GM10248 (cell line): Measurements from ENCODE around the gene MAP2K2.

Experiments used
- CTCF ChIA-PET: fragments of 300-600 bp; sonication (Branson Sonifier 250); formaldehyde crosslinking; extraction: SDS; loops from one replicate; lab custom pipeline; 2021; ENCODE audit warnings: antibody characterized with exemption; lab: Yijun Ruan, JAX
- POLR2A ChIA-PET: fragments of 350-650 bp; sonication (Branson Sonifier 250); formaldehyde crosslinking; extraction: SDS; loops from one replicate; lab custom pipeline; 2020; ENCODE audit warnings: antibody characterized with exemption; lab: Yijun Ruan, JAX
- DNase-seq: peaks from one replicate; pipeline ENCODE4 v3.0.0; 2012; ENCODE audit errors: extremely low spot score
- CTCF ChIP-seq: IDR thresholded peaks from 2 replicates; pipeline ENCODE4 v1.5.1; 2012; ENCODE audit warnings: mild to moderate bottlenecking, low read depth; ENCODE audit errors: extremely low read depth, missing control alignments, control extremely low read depth

MAP2K2 gene

GRCh38 chr19:4077800-4078684 is 45.9 kb downstream of the MAP2K2 start:
- CTCF ChIA-PET = interaction anchor here (1.7 kb wide), 1 partner anchor 62 kb away, joined by 9 read pairs; no protein-coding TSS in a partner anchor
- POLR2A ChIA-PET = interaction anchor here (0.6 to 0.7 kb wide), 2 partner anchors 338 to 600 kb away, joined by 4 read pairs; no protein-coding TSS in a partner anchor

GRCh38 chr19:4077007-4077374 is 46.9 kb downstream of the MAP2K2 start:
- TF ChIP-seq CTCF = no peak
- ChIA-PET CTCF (interaction anchor here (1.7 kb wide), 1 partner anchor 63 kb away, joined by 9 read pairs; no protein-coding TSS in a partner anchor), POLR2A (no interaction called here)
- DNase-seq = no peak

More at GRCh38 chr19:4077800-4078684, 45.9 kb downstream of the MAP2K2 start:
- no peak for TF ChIP-seq CTCF
- DNase-seq = peak; percentile 84

- TF ChIP-seq CTCF = no peak
- POLR2A ChIA-PET = no interaction called here
- CTCF ChIA-PET = no interaction called here
- DNase-seq = no peak
Observed at GRCh38 chr19:4075373-4075772, 48.5 kb downstream of the MAP2K2 start.

- POLR2A ChIA-PET = interaction anchor here (0.6 kb wide), 1 partner anchor 16 kb away, joined by 5 read pairs; no protein-coding TSS in a partner anchor
- CTCF ChIA-PET = no interaction called here
- no peak for TF ChIP-seq CTCF
- DNase-seq = no peak
Observed at GRCh38 chr19:4071610-4072009, 52.3 kb downstream of the MAP2K2 start.

- ChIA-PET CTCF (no interaction called here), POLR2A (no interaction called here)
- DNase-seq = no peak
- TF ChIP-seq CTCF = no peak
Observed at GRCh38 chr19:4069331-4069959, 54.5 kb downstream of the MAP2K2 start.

GRCh38 chr19:4068047-4068966 is 55.6 kb downstream of the MAP2K2 start:
- DNase-seq = no peak
- TF ChIP-seq CTCF = no peak
- POLR2A ChIA-PET = interaction anchor here (0.6 kb wide), 1 partner anchor 20 kb away, joined by 4 read pairs; no protein-coding TSS in a partner anchor

More at GRCh38 chr19:4068047-4068966, 55.6 kb downstream of the MAP2K2 start:
- CTCF ChIA-PET = no interaction called here
